GM12878 (cell line): ENCODE measurements around the gene TGFB1I1. TPM values are rescaled to one million over a fixed set of nuclear protein-coding genes. Genes with fewer than 3 reads are reported as not detected.

Experiments used
- ATAC-seq: fragments of 200-7000 bp; cut with Tn5 transposase; 3 replicates; pipeline ENCODE4 v1.9.1; 2020; ENCODE audit warnings: mild to moderate bottlenecking, moderate library complexity
- BruUV-seq: library from RNA; stranded (reverse); fragments of 400-500 nt; replicated peaks from 2 replicates; lab custom pipeline; 2021; lab: Mats Ljungman, UMichigan
- CTCF ChIA-PET: fragments of 300-600 bp; sonication (Branson Sonifier 250); formaldehyde crosslinking; extraction: SDS; loops from one replicate; lab custom pipeline; 2021; ENCODE audit warnings: inconsistent platforms; lab: Yijun Ruan, JAX
- POLR2A ChIA-PET: fragments of 350-600 bp; formaldehyde crosslinking; extraction: SDS; loops from one replicate; lab custom pipeline; 2021; ENCODE audit warnings: inconsistent platforms; lab: Charles Lee
- RAD21 ChIA-PET: fragments of 300-600 bp; sonication (Branson Sonifier 250); formaldehyde crosslinking; loops from one replicate; lab custom pipeline; 2023; ENCODE audit warnings: antibody characterized with exemption; ENCODE audit not compliant: unreplicated experiment; lab: Charles Lee
- SMC1A ChIA-PET: fragments of 300-600 bp; sonication (Branson Sonifier 250); formaldehyde crosslinking; loops from one replicate; lab custom pipeline; 2023; ENCODE audit not compliant: unreplicated experiment, uncharacterized antibody; lab: Charles Lee
- DNase-seq: peaks from one replicate; pipeline ENCODE4 v3.0.0-alpha.2; 2011; ENCODE audit warnings: low read depth, low spot score
- FAIRE-seq: peaks from 3 replicates; lab custom pipeline; 2011; peaks lifted over from hg19 to GRCh38; lab: Jason Lieb, UNC
- H2AFZ ChIP-seq: 2 replicates; pipeline ENCODE4 v1.6.0; 2011; ENCODE audit warnings: low read depth, low read length, control low read depth; ENCODE audit not compliant: control insufficient read depth
- H3K27ac ChIP-seq: 2 replicates; pipeline ENCODE4 v1.5.1; 2011; ENCODE audit warnings: control low read depth; ENCODE audit not compliant: control insufficient read depth, insufficient read depth
- H3K27me3 ChIP-seq, 2 experiments: replicated peaks in 1 of 2; 2 replicates each; pipeline versions ENCODE4 v1.6.0 to v1.6.1; 2011; ENCODE audit warnings: low read length in 1 of 2; ENCODE audit not compliant: control insufficient read depth in 2 of 2, insufficient read depth in 2 of 2
- H3K36me3 ChIP-seq, 2 experiments: 2 replicates each; pipeline ENCODE4 v1.5.1; 2011; ENCODE audit warnings: low read length in 1 of 2; ENCODE audit not compliant: control insufficient read depth in 2 of 2, insufficient read depth in 2 of 2
- H3K4me1 ChIP-seq: 2 replicates; pipeline ENCODE4 v1.6.1; 2011; ENCODE audit warnings: mild to moderate bottlenecking, low read length, moderate library complexity, mixed read lengths; ENCODE audit not compliant: control insufficient read depth, insufficient read depth
- H3K4me2 ChIP-seq: 2 replicates; pipeline ENCODE4 v1.6.0; 2011; ENCODE audit warnings: control low read depth; ENCODE audit not compliant: control insufficient read depth, insufficient read depth
- H3K4me3 ChIP-seq: fragments of 200-600 bp; sonication (generic); 2 replicates; pipeline ENCODE4 v1.5.1; 2016
- H3K79me2 ChIP-seq: 2 replicates; pipeline ENCODE4 v1.6.0; 2011; ENCODE audit warnings: low read length; ENCODE audit not compliant: control insufficient read depth, insufficient read depth
- H3K9ac ChIP-seq: 2 replicates; pipeline ENCODE4 v1.8.0; 2011; ENCODE audit warnings: low read length, control low read depth, mixed read lengths; ENCODE audit not compliant: control insufficient read depth, insufficient read depth
- H3K9me3 ChIP-seq: replicated peaks from 3 replicates; pipeline ENCODE4 v1.5.1; 2011; ENCODE audit warnings: mild to moderate bottlenecking, low read length; ENCODE audit not compliant: control insufficient read depth, insufficient read depth
- H4K20me1 ChIP-seq: 2 replicates; pipeline ENCODE4 v1.6.0; 2011; ENCODE audit not compliant: control insufficient read depth, insufficient read depth
- ASH2L ChIP-seq: fragments of 300-600, 200-600 bp; sonication (generic); IDR thresholded peaks from 2 replicates; pipeline ENCODE4 v1.6.1; 2017; ENCODE audit warnings: low read depth, mild to moderate bottlenecking, borderline replicate concordance
- ATF3 ChIP-seq: IDR thresholded peaks from 2 replicates; pipeline ENCODE4 v1.6.1; 2011; ENCODE audit warnings: low read depth, mild to moderate bottlenecking, low read length, moderate library complexity, borderline replicate concordance; ENCODE audit errors: extremely low read depth
- CHD4 ChIP-seq: fragments of 200-600 bp; sonication (generic); IDR thresholded peaks from 2 replicates; pipeline ENCODE4 v1.6.1; 2016; ENCODE audit warnings: mild to moderate bottlenecking
- E2F4 ChIP-seq: IDR thresholded peaks from 2 replicates; pipeline ENCODE4 v1.6.1; 2012; ENCODE audit warnings: low read depth, low read length, improper control_type of control experiment
- KLF5 ChIP-seq: fragments of 450-650 bp; IDR thresholded peaks from 2 replicates; pipeline ENCODE4 v1.6.1; 2014; ENCODE audit warnings: mild to moderate bottlenecking; ENCODE audit not compliant: partially characterized antibody
- POLR2AphosphoS2 ChIP-seq: IDR thresholded peaks from 2 replicates; pipeline ENCODE4 v1.6.1; 2011; ENCODE audit warnings: low read depth, mild to moderate bottlenecking, low read length, improper control_type of control experiment, moderate library complexity
- TCF12 ChIP-seq: IDR thresholded peaks from 2 replicates; pipeline ENCODE4 v1.6.1; 2011; ENCODE audit warnings: low read depth, mild to moderate bottlenecking, low read length
- whole genome bisulfite sequencing: methylation state at CpG from one replicate; pipeline ENCODE4 v1.1.6; 2016; ENCODE audit warnings: low lambda C conversion rate; ENCODE audit not compliant: insufficient replicate concordance, insufficient coverage; ENCODE audit errors: missing lambda C conversion rate; 5-methylcytosine and 5-hydroxymethylcytosine counted together
- in situ Hi-C: fragments of 300-500 bp; cut with MboI; formaldehyde crosslinking; loops from 9 replicates; pipeline ENCODE4 v1.14.3; 2018; ENCODE audit warnings: mixed read lengths
- intact Hi-C: fragments of 100-400 bp; cut with micrococcal nuclease; formaldehyde crosslinking; loops from one replicate; pipeline ENCODE4 v1.14.2; 2022; ENCODE audit not compliant: unreplicated experiment
- polyA plus RNA-seq, 11 experiments: library from polyadenylated mRNA; depleted of rRNA in 4 of 11; unstranded in 6 of 11; stranded (reverse) in 5 of 11; fragments of >200 nt; fragmentation: Nextera tagmentation in 4 of 11; fragmentation: Illumina TruSeq in 1 of 11; extraction: Ambion mirVana in 4 of 11; extraction: Trizol in 1 of 11; gene quantifications; 1 replicate in 1 of 11; 2 replicates in 10 of 11; pipeline versions ENCODE4 v1.2.1 to v1.2.3, GENCODE V29; 2011 to 2016; ENCODE audit warnings: inconsistent platforms in 2 of 11, missing spikeins in 2 of 11, low read depth in 1 of 11
- total RNA-seq, 4 experiments: library from RNA; depleted of rRNA in 3 of 4; stranded (reverse); fragments of >200 nt in 3 of 4; fragmentation: Illumina TruSeq in 1 of 4; extraction: Trizol in 1 of 4; gene quantifications; 2 replicates each; pipeline versions ENCODE4 v1.2.1 to v1.2.3, GENCODE V29; 2013 to 2021

Gene TGFB1I1
- total and polyA plus RNA-seq, 10 of the 15 experiments (the other 5 are each of a cell fraction or from before 2014, with no cell fraction given), result 0.13 to 2.3 (median 0.41) TPM; not detected in 2

GRCh38 chr16:31501226-31501965 lies 29.4 kb downstream of the TGFB1I1 start:
- intact Hi-C loops, result loop anchor here (10.0 kb wide), 1 partner anchor 63 kb away; no protein-coding TSS in a partner anchor
- Histone ChIP-seq H3K27ac (no peak overlapping the region), H3K79me2 (no peaks in the 10 kb centered on the region), H3K36me3 (no peaks in the 10 kb centered on the region; a peak in 1 of 4 replicates), H3K9me3 (no peaks in the 10 kb centered on the region), H3K4me2 (no peak overlapping the region), H3K4me3 (no peak overlapping the region), H2AFZ (no peak overlapping the region), H3K27me3 (no peaks in the 10 kb centered on the region), H3K9ac (no peak overlapping the region), H3K4me1 (peaks cover 8% of the 10 kb centered on the region), H4K20me1 (no peaks in the 10 kb centered on the region)
- no peak for DNase-seq
- no peak for TF ChIP-seq CHD4
- no peak for TF ChIP-seq KLF5
- no peak for TF ChIP-seq ATF3
- no peak for TF ChIP-seq POLR2AphosphoS2
- no peak for TF ChIP-seq ASH2L
- no peak for TF ChIP-seq E2F4
- no peak for TF ChIP-seq TCF12
- CTCF ChIA-PET, result interaction anchor here (1.2 to 1.6 kb wide), 3 partner anchors 40 to 359 kb away, joined by 3 to 4 read pairs (median 4); a partner anchor contains a TSS
- FAIRE-seq, result no peak
- in situ Hi-C loops, result no loop called here
- no TSS peak for BruUV-seq
- RAD21 ChIA-PET, result no interaction called here
- SMC1A ChIA-PET, result no interaction called here
- POLR2A ChIA-PET, result interaction anchor here (0.6 to 1.0 kb wide), 2 partner anchors 12 to 41 kb away, joined by 3 to 4 read pairs; no protein-coding TSS in a partner anchor
- no peak for ATAC-seq
- 67% methylated on average over 3 of the region's 3 CpGs for WGBS
